HL-60/S4 treated with phorbol 12-myristate 13-acetate at 8.2 ng/mL for 4 days and 3 days (cell line): Measurements from ENCODE around the gene RSAD1.

Experiments
- in situ Hi-C: fragments of 300-500 bp; cut with MboI; formaldehyde crosslinking; loops from 2 replicates; pipeline ENCODE4 v1.15.0; 2022; ENCODE audit warnings: low sequenced_read_pairs

The RSAD1 gene

GRCh38 chr17:50457621-50458020, 21.0 kb upstream of the RSAD1 start:
- in situ Hi-C loops: no loop called here

DNA sequence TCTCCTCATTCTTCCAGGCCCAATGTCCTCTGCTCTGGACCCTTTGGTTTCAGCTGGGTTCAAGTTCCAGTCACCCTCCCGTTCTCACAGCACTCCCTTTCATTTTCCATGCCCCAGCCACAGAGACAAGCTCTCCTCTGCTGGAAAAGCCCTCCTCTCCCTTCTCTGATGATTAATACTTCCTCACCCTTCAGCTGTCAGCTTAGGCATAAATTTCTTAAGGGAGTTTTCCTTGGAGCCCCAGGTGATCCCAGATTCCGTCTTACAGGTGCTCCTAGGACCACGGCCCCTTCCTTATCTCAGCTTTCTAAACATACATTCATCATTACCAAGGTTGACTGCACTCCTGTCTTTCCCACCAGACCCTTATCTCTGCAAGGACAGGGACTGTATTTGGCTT, 20.4 kb upstream of the RSAD1 start:
- in situ Hi-C loops: no loop called here

DNA sequence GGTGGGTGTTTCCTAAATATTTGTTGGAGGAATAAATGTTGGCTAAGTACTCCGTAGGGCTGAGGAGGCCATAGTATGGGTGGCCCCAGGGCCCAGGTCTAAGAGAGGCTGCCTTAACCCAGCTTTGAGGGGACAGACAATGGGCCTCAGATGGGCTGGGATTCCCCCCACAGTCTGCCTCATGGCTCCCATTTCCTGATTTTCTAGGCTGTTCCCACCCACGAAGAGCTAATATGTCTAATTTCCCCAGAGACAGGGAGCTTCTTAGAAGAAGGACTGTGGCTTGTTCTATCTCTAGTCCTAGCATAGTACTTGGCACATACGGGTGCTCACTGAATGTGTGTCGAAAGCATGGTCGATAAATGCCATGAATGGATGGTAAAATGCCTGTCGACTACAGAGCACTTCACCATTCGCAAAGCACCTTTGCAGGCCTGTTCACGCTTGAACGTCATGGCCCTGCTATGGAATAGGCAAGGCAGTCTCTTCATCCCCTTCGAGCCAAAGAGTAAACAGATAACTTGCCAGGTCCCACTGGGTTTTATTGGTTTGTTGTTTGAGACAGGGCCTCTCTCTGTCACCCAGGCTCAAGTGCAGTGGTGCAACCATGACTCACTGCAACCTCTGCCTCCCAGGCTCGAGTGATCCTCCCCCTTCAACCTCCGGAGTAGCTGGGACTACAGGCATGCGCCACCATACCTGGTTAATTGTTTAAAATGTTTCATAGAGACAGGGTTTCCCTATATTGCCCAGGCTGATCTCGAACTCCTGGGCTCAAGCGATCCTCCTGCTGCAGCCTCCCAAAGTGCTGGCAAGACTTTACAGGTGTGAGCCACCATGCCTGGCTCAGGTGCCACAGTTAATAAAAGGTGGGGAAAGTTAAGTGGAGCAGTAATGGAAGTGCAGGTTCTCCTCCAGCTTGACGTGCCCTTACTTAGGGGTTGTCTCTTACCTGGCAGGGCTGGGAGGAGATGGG, 19.7 kb upstream of the RSAD1 start:
- in situ Hi-C loops: no loop called here

DNA sequence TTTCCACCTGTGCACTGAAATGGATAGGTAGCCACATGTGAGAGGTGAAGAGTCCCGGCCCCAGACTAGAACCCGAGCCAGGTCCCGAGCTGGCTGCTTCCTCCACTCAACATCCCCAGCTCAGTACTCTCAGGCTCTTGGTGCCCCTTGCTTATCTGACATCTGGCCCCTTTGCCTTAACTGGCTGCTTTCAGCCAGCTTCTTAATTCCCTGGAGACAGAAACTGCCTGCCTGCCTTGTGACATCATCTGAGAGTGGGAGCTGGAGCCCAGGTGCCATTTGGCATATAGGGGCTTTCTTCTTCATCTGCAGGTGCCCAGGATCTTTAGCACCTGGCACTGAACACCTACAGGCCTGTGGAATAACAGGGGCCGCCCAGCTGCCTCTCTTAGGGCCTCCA, 18.9 kb upstream of the RSAD1 start:
- in situ Hi-C loops: no loop called here

DNA sequence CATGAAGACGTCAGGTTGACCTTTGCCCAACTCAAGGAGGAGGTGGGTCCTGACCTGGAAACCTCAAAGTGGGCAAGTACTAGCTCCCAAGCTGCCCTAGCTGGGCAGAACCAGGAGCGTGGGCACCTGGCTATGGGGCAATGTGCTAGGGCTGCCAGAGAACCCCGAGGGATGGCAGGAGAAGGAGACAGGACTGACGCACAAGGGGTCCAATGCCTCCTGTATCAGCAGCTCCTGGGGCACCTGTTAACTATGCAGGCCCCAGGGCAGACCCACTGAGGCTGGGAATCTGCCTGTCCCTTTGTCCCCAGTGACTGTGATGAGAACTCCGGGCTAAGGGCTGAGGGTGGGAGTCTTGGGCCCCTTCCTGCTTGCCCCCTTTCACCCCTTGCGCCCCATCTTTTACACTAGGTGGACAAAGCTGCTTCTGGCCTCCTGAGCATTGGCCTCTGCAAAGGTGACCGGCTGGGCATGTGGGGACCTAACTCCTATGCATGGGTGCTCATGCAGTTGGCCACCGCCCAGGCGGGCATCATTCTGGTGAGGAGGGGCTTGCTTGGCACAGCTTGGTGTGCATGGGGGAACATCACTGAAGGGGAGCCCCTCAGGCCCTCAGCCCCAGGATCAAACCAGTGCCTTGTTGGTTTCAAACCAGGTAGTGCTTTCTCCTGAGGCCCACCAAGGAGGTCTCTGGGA, 17.7 kb upstream of the RSAD1 start:
- in situ Hi-C loops: no loop called here

DNA sequence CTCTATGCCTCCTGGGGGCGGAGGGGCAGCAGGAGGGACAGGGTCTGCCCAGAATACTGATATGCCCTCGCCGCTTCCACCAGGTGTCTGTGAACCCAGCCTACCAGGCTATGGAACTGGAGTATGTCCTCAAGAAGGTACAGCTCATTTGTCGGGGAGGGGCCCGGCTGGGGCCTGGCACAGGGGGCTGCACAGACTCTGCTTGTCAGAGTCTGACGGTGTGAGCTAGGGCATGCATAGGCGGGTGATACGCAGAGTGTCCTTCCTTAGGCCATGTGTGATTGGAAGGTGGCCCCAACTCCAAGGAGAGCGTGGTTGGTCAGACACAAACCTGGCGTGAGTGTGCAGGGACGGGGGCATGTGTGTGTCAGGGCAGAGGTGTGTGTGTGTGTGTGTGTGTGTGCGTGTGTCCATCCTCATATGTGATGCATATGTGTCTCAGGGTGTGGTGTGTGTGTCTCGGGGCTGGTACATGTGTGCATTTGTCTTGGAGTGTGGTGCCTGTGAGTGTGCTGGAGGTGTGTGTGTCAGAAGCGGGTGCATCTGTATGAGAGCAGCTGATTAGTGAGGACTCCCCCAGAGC, 17.0 kb upstream of the RSAD1 start:
- in situ Hi-C loops: no loop called here

GRCh38 chr17:50462446-50462845, 16.2 kb upstream of the RSAD1 start:
- in situ Hi-C loops: no loop called here

DNA sequence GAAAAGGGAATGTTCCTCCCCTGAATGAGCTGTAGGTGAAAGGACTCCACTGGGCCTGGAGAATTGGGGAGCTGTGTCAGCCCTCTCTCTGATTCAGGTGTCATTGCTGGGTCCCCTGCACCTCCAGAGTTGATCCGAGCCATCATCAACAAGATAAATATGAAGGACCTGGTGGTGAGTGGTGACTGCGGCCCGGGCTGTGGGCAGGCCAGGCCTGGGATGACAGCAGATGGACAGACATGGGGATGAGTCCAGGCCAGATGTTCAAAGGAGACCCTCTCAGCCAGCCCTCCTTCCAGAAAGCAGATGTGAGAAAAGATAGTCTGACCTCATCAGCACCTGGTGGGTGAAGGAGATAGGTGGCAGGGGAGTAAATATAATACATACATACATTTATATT, 14.5 kb upstream of the RSAD1 start:
- in situ Hi-C loops: no loop called here

- in situ Hi-C loops: no loop called here
Measured at GRCh38 chr17:50464736-50465135, 13.9 kb upstream of the RSAD1 start.

GRCh38 chr17:50465171-50465570, 13.5 kb upstream of the RSAD1 start:
- in situ Hi-C loops: no loop called here

- in situ Hi-C loops: no loop called here
Measured at GRCh38 chr17:50465635-50466034, 13.0 kb upstream of the RSAD1 start.

DNA sequence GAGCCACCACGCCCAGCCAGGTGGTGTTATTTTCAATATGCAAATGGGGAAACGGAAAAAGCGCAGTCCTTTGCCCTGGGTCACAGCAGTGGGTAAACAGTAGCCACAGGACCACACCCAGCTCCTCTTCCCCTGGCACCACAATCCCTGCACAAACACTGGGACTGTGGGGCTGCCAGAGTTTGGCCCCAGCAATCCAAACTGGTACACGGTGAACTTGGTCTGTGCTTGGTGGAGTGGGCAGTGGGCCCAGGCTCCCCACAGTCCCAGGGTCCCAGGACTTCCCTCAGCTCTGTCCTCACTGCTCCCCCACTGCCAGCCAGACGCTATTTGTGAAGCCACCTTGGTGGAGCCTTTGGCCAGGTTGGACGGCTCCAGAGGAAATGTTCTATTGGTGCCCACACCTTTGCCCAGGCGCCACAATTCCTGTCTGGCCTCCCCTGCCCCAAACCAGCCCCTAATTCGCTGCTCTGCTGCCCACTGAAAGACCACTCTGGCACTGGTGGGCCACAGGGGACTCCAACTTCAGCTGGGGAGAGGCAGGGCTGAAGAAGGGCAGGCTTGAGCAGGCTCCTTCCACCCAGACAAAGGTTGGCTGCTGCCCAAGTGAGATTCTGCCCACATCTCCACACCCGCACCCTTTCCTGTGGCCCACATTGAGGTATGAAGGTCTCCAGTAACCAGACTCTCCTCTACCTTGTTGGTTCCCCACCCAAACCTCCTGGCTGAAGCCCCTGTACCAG, 12.1 kb upstream of the RSAD1 start:
- in situ Hi-C loops: no loop called here

DNA sequence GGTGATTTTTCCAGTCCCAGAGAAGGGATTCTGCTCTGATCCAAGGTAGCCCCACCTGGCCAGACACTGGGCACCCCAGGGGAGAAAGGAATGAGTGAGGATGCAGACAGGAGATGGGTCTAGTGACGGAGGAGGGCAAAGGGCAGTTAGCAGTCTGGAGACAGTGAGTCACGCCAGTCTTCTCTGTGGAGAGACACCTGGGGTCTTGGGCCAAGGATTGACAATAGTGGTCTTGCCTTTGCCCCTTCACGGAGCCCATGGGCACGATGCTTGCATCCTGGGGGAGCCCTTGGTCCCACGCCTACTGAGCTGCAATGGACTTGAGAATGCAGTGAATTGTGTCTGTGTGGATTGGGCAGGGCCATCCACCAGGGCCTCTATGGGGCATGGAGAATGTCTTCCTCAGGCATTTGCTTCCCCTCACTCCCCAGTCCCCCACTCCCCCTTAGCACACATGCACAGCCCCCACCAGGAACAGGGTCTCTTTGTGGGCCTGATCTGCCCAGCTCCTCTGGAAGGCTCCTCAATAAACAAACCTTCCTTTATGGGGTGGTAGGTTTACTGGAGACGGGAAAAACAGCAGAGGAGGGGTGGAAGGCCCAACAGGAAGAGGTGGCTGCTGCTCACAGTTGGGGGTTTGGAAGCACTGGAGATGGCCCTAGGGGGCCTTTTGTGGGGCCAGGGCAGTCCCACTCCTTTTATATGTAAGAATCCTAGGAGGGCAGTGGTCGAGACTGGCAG, 11.4 kb upstream of the RSAD1 start:
- in situ Hi-C loops: no loop called here

GRCh38 chr17:50467855-50468303, 10.8 kb upstream of the RSAD1 start:
- in situ Hi-C loops: no loop called here

- in situ Hi-C loops: no loop called here
Measured at GRCh38 chr17:50468304-50469207, 10.1 kb upstream of the RSAD1 start, which contains the start of gene CHAD. CHAD (minus strand) TSS chr17:50468880; CDS start chr17:50468813, 67 bp downstream.

DNA sequence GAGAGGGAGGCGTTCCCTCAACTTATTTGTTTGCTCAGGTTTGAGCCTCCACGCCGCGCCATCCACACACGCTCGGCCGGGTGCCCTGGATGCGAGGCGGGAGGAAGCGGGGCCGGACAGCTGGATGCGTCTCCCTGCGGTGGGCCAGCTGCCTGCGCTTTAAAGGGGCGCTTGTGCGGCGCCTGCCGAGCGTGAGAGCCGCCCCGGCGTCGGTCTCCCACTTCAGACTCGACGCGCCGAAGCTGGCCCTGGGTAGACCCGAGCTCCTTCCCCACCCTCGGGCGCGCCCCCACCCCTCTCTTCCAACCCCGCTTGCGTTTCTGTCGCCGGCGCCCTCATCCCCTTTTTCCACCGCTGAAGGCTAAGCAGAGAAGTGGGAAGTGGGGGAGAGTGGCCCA, 9.5 kb upstream of the RSAD1 start:
- in situ Hi-C loops: no loop called here

DNA sequence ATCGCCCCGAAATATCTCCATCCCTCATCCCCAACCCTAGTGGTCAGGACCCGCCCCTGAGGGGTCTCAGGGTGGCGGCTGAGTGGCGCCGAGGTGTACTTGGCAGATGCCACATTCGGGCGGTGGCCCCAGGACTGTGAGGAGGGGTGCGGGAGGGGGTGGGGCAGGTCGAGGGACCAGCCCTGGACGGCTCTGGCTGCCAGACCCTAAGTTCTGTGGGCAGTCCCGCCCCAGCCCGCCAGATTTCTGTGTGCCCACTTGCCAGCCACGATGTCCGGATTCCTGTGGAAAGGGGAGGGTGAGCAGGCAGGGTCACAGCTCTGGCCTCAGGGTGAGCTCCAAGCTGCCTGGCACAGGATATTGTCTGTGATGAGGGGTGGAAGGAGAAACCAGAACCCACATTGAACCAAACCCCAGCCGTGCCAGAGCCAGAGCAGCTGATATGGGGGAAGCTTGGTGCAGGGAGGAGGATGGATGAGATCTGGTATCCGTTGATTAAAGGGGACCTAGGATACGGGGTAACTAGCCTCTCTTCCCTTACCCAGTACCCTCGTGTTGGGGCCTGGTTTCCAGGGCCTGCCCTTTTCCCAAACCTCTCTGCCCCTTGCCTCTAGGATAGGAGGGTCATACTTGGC, 8.9 kb upstream of the RSAD1 start:
- in situ Hi-C loops: no loop called here

DNA sequence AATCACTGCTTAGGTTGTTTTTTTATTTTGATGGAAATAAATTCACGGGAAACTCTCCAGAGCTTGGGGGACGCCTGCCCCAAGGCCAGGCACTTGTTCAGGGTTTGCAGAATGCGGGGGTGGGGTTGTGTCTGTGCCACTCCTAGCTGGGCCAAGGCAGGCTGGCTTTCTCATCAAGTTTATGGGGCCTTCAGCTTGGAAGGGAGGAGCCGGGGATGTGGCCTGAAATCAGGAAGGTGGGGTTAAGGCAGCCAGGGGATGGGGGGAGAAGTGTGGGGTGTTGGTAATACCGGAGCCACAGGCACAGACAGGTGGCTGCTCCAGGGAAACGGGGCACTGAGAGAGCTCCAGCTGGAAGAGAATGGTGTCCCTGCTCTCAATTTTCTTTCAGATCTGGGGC, 8.2 kb upstream of the RSAD1 start:
- in situ Hi-C loops: no loop called here
